Measurements from ENCODE around the gene KHDRBS2.

KHDRBS2 gene

GRCh38 chr6:61867635-61868034, 418.4 kb downstream of the KHDRBS2 start:
- no peak overlapping the region for H3K4me3 ChIP-seq (ENCODE audit: low read depth, low read length)
- TF ChIP-seq CTCF (IDR thresholded peaks at IDR 0.05; ENCODE audit: borderline replicate concordance, insufficient read depth, low read depth, low read length) = no peak

- TF ChIP-seq CTCF (IDR thresholded peaks at IDR 0.05; ENCODE audit: borderline replicate concordance, insufficient read depth, low read depth, low read length) = no peak
- no peak overlapping the region for H3K4me3 ChIP-seq (ENCODE audit: low read depth, low read length)
Observed at GRCh38 chr6:61857541-61857940, 428.5 kb downstream of the KHDRBS2 start.

- TF ChIP-seq CTCF (IDR thresholded peaks at IDR 0.05; ENCODE audit: borderline replicate concordance, insufficient read depth, low read depth, low read length) = no peak
- H3K4me3 ChIP-seq (ENCODE audit: low read depth, low read length) = no peak overlapping the region
Observed at GRCh38 chr6:61841958-61842357, 444.1 kb downstream of the KHDRBS2 start.

GRCh38 chr6:61835237-61835636, 450.8 kb downstream of the KHDRBS2 start:
- no peak for TF ChIP-seq CTCF (IDR thresholded peaks at IDR 0.05; ENCODE audit: borderline replicate concordance, insufficient read depth, low read depth, low read length)
- no peak overlapping the region for H3K4me3 ChIP-seq (ENCODE audit: low read depth, low read length)

- no peak overlapping the region for H3K4me3 ChIP-seq (ENCODE audit: low read depth, low read length)
- no peak for TF ChIP-seq CTCF (IDR thresholded peaks at IDR 0.05; ENCODE audit: borderline replicate concordance, insufficient read depth, low read depth, low read length)
Observed at GRCh38 chr6:61833176-61833755, 452.8 kb downstream of the KHDRBS2 start.

GRCh38 chr6:61817716-61818115, 468.3 kb downstream of the KHDRBS2 start:
- no peak for TF ChIP-seq CTCF (IDR thresholded peaks at IDR 0.05; ENCODE audit: borderline replicate concordance, insufficient read depth, low read depth, low read length)
- no peak overlapping the region for H3K4me3 ChIP-seq (ENCODE audit: low read depth, low read length)

- TF ChIP-seq CTCF (IDR thresholded peaks at IDR 0.05; ENCODE audit: borderline replicate concordance, insufficient read depth, low read depth, low read length) = no peak
Observed at GRCh38 chr6:61810047-61810446, 476.0 kb downstream of the KHDRBS2 start.

More at GRCh38 chr6:61810047-61810446, 476.0 kb downstream of the KHDRBS2 start:
- H3K4me3 ChIP-seq (ENCODE audit: low read depth, low read length) = no peak overlapping the region

Measured in GM12875 (cell line).